Activated CD4-positive, alpha-beta T cell treated with anti-CD3 and anti-CD28 coated beads for 4 hours (primary cell): Measurements from ENCODE around the gene GTF2H4.

ENCODE experiments used
- DNase-seq, 2 donors: peaks; one replicate each; pipeline ENCODE4 v3.0.0-alpha.2; 2020

Gene GTF2H4

GRCh38 chr6:30960907-30961673 lies 53.1 kb downstream of the GTF2H4 start:
- DNase-seq, result no peak

- DNase-seq, result no peak
Observed at GRCh38 chr6:30962716-30963115, 54.7 kb downstream of the GTF2H4 start.

DNA sequence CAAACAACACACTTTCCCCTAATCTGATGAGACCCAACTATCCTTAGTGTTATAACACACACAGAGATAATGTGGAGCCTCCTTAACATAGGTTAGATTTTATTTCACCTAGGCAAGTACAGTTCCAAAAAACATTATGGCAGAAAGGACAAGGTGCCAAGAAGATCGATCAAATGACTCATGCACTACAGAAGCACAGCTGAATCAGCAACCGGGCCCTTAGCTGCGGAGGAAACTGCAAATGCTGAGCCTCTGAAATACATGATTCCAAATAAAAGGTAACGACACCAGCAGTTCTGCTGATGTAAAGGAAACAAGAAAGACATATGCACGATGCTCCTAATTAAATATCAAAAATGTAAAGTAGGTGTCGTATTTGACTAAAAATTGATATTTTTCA lies 55.6 kb downstream of the GTF2H4 start:
- DNase-seq, result no peak
